Measurements from ENCODE around the gene DRG2. TPM values are rescaled to one million over a fixed set of nuclear protein-coding genes. Genes with fewer than 3 reads are reported as not detected.

The DRG2 gene
- polyA plus RNA-seq, 2 of the 4 experiments (the other 2 are of a cell fraction), result 41.9 to 48.3 TPM

DNA sequence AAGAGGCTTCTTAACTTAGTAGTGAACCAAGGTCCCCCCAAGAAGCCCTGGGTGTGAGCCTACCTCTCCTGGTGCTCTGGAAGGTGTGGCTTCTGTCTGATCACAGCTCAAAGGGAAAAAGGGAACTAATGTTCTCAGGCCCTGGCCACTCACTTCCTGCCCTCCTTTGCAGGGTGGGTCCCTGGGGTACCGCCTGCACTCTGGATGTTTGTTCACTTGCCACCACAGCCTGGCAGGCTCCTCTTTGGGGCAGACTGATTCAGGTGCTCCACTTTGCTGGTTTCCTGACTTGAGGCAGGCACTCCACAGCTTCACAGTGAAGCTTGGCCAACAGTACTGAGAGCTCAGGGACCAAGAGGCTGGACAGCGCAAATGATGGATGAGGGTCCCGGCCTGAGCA, 14.9 kb downstream of the DRG2 start:
- POLR2A ChIA-PET, result no interaction called here

DNA sequence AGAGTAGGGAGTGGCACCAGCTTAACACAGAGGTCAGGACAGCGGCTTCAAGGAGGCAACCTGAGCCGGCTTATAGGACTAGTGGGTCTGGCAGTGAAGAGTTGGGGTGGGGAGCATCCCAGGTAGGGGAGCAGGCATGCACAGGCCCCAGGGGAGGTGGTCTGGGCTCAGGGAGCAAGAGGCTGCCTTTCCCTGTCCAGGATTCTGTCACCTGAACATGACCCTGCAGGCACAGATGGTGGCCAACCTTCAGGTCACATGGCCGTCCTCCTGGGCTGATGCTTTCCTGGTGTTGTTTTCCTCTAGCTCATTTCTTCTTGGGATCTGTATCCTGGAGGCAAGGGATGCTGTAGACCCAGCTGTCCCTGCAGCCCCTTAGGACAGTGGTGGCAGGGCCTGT, 17.3 kb downstream of the DRG2 start:
- 91% methylated on average over 3 of the region's 3 CpGs for WGBS (ENCODE audit: missing lambda C conversion rate)
- POLR2A ChIA-PET, result no interaction called here
- no peaks in the 10 kb centered on the region for H3K9me3 ChIP-seq
- ATAC-seq, result no peak
- no peak overlapping the region for H3K4me2 ChIP-seq
- no peaks in the 10 kb centered on the region for H3K4me1 ChIP-seq
- H3K27ac ChIP-seq, result no peak overlapping the region
- CTCF ChIA-PET, result no interaction called here
- FAIRE-seq, result no peak
- TF ChIP-seq, protein P1, sequence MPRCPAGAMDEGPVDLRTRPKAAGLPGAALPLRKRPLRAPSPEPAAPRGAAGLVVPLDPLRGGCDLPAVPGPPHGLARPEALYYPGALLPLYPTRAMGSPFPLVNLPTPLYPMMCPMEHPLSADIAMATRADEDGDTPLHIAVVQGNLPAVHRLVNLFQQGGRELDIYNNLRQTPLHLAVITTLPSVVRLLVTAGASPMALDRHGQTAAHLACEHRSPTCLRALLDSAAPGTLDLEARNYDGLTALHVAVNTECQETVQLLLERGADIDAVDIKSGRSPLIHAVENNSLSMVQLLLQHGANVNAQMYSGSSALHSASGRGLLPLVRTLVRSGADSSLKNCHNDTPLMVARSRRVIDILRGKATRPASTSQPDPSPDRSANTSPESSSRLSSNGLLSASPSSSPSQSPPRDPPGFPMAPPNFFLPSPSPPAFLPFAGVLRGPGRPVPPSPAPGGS (IDR thresholded peaks at IDR 0.05), result no peak
- no peak for TF ChIP-seq SREBF2 (IDR thresholded peaks at IDR 0.05)
- no peak for TF ChIP-seq MYC (IDR thresholded peaks at IDR 0.05; ENCODE audit: borderline replicate concordance, low read length)
- TF ChIP-seq SMC3 (IDR thresholded peaks at IDR 0.05), result no peak
- no peak for TF ChIP-seq CEBPB (IDR thresholded peaks at IDR 0.05)
- no peak for TF ChIP-seq CBX8 (IDR thresholded peaks at IDR 0.05)
- TF ChIP-seq GATA3 (IDR thresholded peaks at IDR 0.05; ENCODE audit: borderline replicate concordance), result no peak
- no peak for TF ChIP-seq CHD2 (IDR thresholded peaks at IDR 0.05; ENCODE audit: low read length, partially characterized antibody)
- no peak for TF ChIP-seq HOXB13 (CRISPR knock-in tag; IDR thresholded peaks at IDR 0.05; ENCODE audit: low read depth)
- no peak for TF ChIP-seq HDAC2 (IDR thresholded peaks at IDR 0.05)
- no peak for TF ChIP-seq POLR2AphosphoS2 (conservative IDR thresholded peaks at IDR 0.05; ENCODE audit: low read length)
- TF ChIP-seq KDM5A (IDR thresholded peaks at IDR 0.05), result no peak
- TF ChIP-seq, protein P2, sequence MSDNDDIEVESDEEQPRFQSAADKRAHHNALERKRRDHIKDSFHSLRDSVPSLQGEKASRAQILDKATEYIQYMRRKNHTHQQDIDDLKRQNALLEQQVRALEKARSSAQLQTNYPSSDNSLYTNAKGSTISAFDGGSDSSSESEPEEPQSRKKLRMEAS (IDR thresholded peaks at IDR 0.05), result no peak
- DNase-seq (ENCODE audit: low read depth in 1 of 2, low spot score in 1 of 2), result no peak
- H3K4me3 ChIP-seq, result no peak overlapping the region

More for the DNA sequence above, 14.9 kb downstream of the DRG2 start:
- Histone ChIP-seq H3K9me3 (no peaks in the 10 kb centered on the region), H3K27ac (no peak overlapping the region), H3K4me2 (no peak overlapping the region), H3K4me3 (no peak overlapping the region), H3K4me1 (no peaks in the 10 kb centered on the region)
- TF ChIP-seq MAFK (IDR thresholded peaks at IDR 0.05; ENCODE audit: partially characterized antibody) (no peak), FOSB (CRISPR knock-in tag; IDR thresholded peaks at IDR 0.05) (no peak), CBX2 (IDR thresholded peaks at IDR 0.05; ENCODE audit: borderline replicate concordance, low read depth) (no peak), CBX8 (IDR thresholded peaks at IDR 0.05) (no peak), RCOR1 (IDR thresholded peaks at IDR 0.05; ENCODE audit: low read depth, low read length) (no peak), CHD4 (IDR thresholded peaks at IDR 0.05; ENCODE audit: borderline replicate concordance) (no peak), POLR2A (IDR thresholded peaks at IDR 0.05; ENCODE audit: low read length) (no peak), ZC3H11A (IDR thresholded peaks at IDR 0.05) (no peak), KDM1A (IDR thresholded peaks at IDR 0.05; ENCODE audit: low read depth) (no peak), PHF8 (IDR thresholded peaks at IDR 0.05; ENCODE audit: borderline replicate concordance, low read depth) (no peak), NFE2L2 (conservative IDR thresholded peaks at IDR 0.05; ENCODE audit: low read length) (no peak), HDAC2 (IDR thresholded peaks at IDR 0.05) (no peak)
- TF ChIP-seq, protein P3, sequence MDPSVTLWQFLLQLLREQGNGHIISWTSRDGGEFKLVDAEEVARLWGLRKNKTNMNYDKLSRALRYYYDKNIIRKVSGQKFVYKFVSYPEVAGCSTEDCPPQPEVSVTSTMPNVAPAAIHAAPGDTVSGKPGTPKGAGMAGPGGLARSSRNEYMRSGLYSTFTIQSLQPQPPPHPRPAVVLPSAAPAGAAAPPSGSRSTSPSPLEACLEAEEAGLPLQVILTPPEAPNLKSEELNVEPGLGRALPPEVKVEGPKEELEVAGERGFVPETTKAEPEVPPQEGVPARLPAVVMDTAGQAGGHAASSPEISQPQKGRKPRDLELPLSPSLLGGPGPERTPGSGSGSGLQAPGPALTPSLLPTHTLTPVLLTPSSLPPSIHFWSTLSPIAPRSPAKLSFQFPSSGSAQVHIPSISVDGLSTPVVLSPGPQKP (IDR thresholded peaks at IDR 0.05; ENCODE audit: low read depth, low read length), result no peak
- TF ChIP-seq, protein P4, sequence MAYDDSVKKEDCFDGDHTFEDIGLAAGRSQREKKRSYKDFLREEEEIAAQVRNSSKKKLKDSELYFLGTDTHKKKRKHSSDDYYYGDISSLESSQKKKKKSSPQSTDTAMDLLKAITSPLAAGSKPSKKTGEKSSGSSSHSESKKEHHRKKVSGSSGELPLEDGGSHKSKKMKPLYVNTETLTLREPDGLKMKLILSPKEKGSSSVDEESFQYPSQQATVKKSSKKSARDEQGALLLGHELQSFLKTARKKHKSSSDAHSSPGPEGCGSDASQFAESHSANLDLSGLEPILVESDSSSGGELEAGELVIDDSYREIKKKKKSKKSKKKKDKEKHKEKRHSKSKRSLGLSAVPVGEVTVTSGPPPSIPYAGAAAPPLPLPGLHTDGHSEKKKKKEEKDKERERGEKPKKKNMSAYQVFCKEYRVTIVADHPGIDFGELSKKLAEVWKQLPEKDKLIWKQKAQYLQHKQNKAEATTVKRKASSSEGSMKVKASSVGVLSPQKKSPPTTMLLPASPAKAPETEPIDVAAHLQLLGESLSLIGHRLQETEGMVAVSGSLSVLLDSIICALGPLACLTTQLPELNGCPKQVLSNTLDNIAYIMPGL (CRISPR knock-in tag; IDR thresholded peaks at IDR 0.05; ENCODE audit: borderline replicate concordance), result no peak
- TF ChIP-seq, protein P5, sequence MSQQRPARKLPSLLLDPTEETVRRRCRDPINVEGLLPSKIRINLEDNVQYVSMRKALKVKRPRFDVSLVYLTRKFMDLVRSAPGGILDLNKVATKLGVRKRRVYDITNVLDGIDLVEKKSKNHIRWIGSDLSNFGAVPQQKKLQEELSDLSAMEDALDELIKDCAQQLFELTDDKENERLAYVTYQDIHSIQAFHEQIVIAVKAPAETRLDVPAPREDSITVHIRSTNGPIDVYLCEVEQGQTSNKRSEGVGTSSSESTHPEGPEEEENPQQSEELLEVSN (IDR thresholded peaks at IDR 0.05; ENCODE audit: borderline replicate concordance, low read depth), result no peak
- ATAC-seq (no peak), DNase-seq (ENCODE audit: low read depth in 1 of 2, low spot score in 1 of 2) (no peak), FAIRE-seq (no peak)
- CTCF ChIA-PET, result interaction anchor here (1.2 to 1.3 kb wide), 2 partner anchors 9 to 10 kb away, joined by 4 to 6 read pairs; no protein-coding TSS in a partner anchor
- WGBS (ENCODE audit: missing lambda C conversion rate), result 94% methylated on average over 3 of the region's 3 CpGs
